H1 (cell line): Measurements from ENCODE around the gene PCP4L1.
A peak's percentile ranks its signal among the peaks of the same experiment; 100 is the strongest.

Experiments
- ASH2L ChIP-seq: fragments of 200-600, 300-600 bp; sonication (generic); IDR thresholded peaks from one replicate; pipeline ENCODE4 v1.7.1; 2017; ENCODE audit warnings: low read length
- CHD2 ChIP-seq: IDR thresholded peaks from 2 replicates; pipeline ENCODE4 v1.6.1; 2012; ENCODE audit warnings: low read length, improper control_type of control experiment
- CTCF ChIP-seq, 3 experiments: IDR thresholded peaks; 1 replicate in 2 of 3; 2 replicates in 1 of 3; pipeline versions ENCODE4 v1.5.1 to v1.6.1; 2011; ENCODE audit warnings: low read length in 3 of 3, mild to moderate bottlenecking in 3 of 3, inconsistent platforms in 2 of 3, low read depth in 1 of 3, moderate library complexity in 1 of 3; ENCODE audit not compliant: insufficient read depth in 1 of 3; ENCODE audit errors: control extremely low read depth in 1 of 3
- EZH2 ChIP-seq: fragments of 200-600 bp; sonication (generic); IDR thresholded peaks from 2 replicates; pipeline ENCODE4 v1.7.1; 2012; ENCODE audit warnings: low read depth, mild to moderate bottlenecking, moderate library complexity, low read length, inconsistent platforms; ENCODE audit not compliant: severe bottlenecking
- JUND ChIP-seq: IDR thresholded peaks from 2 replicates; pipeline ENCODE4 v1.6.1; 2011; ENCODE audit warnings: mild to moderate bottlenecking, improper control_type of control experiment, low read length
- KDM5A ChIP-seq: fragments of 200-600 bp; IDR thresholded peaks from 2 replicates; pipeline ENCODE4 v1.7.1; 2012; ENCODE audit warnings: mild to moderate bottlenecking, low read length, inconsistent platforms, mixed read lengths
- PHF8 ChIP-seq: fragments of 200-600 bp; sonication (generic); conservative IDR thresholded peaks from 2 replicates; pipeline ENCODE4 v1.7.1; 2012; ENCODE audit warnings: low read depth, mild to moderate bottlenecking, inconsistent platforms, low read length, moderate library complexity
- POLR2AphosphoS5 ChIP-seq: IDR thresholded peaks from 2 replicates; pipeline ENCODE4 v1.6.1; 2011; ENCODE audit warnings: low read depth, low read length
- TAF1 ChIP-seq: IDR thresholded peaks from 2 replicates; pipeline ENCODE4 v1.6.1; 2011; ENCODE audit warnings: mild to moderate bottlenecking, low read depth, low read length
- TCF12 ChIP-seq: IDR thresholded peaks from 2 replicates; pipeline ENCODE4 v1.6.1; 2011; ENCODE audit warnings: low read depth, mild to moderate bottlenecking, low read length
- YY1 ChIP-seq: IDR thresholded peaks from 2 replicates; pipeline ENCODE4 v1.6.1; 2011; ENCODE audit warnings: low read depth, mild to moderate bottlenecking, low read length
- TF ChIP-seq, protein P1 (sequence below): IDR thresholded peaks from 2 replicates; pipeline ENCODE4 v1.6.1; 2012; ENCODE audit warnings: inconsistent platforms

DNA sequence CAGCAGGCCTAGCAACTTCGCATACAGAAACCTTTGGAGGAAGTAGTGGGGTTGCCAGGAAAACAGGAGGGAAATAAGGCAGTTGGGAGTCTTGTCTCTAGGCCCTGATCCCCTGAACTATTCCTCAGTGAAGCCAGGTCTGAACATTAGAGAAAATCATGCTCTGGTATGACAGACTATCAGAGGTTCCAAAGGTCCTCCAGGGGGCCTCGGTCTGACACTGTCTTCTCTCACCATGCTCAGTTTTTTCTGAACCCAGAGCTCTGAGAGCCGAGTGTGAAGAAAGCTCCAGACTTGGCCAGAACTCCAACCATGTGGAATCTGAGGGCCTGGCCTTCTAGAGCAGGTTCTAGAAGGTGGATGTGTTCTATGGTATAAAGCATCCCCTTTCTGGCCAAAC lies 28.6 kb upstream of the PCP4L1 start:
- TF ChIP-seq CTCF (IDR thresholded peaks at IDR 0.05; ENCODE audit: control extremely low read depth in 1 of 3, insufficient read depth in 1 of 3, low read depth in 1 of 3, low read length in 3 of 3) (peak in 2 of 3 experiments; percentile 25 to 51; a peak in 3 of 4 replicates), YY1 (no peak), JUND (no peak), TAF1 (no peak), CHD2 (no peak), PHF8 (no peak), KDM5A (no peak), ASH2L (no peak), TCF12 (no peak), EZH2 (no peak), POLR2AphosphoS5 (no peak)
- TF ChIP-seq, protein P1, sequence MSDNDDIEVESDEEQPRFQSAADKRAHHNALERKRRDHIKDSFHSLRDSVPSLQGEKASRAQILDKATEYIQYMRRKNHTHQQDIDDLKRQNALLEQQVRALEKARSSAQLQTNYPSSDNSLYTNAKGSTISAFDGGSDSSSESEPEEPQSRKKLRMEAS = no peak
